Transverse colon (tissue), 3 donors: Measurements from ENCODE around the gene ZNF641.

Source experiments
- EP300 ChIP-seq: sonication (generic); formaldehyde crosslinking; IDR thresholded peaks from one replicate; pipeline ENCODE4 v1.6.1; 2017; ENCODE audit warnings: antibody characterized with exemption, low read depth
- TF ChIP-seq, protein P1 (sequence below), 5 experiments: fragments of 200-600 bp in 3 of 5; fragments of 450-650 bp in 2 of 5; sonication (generic) in 3 of 5; IDR thresholded peaks; 1 replicate in 2 of 5; 2 replicates in 3 of 5; pipeline ENCODE4 v1.5.1; 2016 to 2017; ENCODE audit warnings: antibody characterized with exemption in 5 of 5, inconsistent platforms in 3 of 5, mild to moderate bottlenecking in 2 of 5, moderate library complexity in 1 of 5

DNA sequence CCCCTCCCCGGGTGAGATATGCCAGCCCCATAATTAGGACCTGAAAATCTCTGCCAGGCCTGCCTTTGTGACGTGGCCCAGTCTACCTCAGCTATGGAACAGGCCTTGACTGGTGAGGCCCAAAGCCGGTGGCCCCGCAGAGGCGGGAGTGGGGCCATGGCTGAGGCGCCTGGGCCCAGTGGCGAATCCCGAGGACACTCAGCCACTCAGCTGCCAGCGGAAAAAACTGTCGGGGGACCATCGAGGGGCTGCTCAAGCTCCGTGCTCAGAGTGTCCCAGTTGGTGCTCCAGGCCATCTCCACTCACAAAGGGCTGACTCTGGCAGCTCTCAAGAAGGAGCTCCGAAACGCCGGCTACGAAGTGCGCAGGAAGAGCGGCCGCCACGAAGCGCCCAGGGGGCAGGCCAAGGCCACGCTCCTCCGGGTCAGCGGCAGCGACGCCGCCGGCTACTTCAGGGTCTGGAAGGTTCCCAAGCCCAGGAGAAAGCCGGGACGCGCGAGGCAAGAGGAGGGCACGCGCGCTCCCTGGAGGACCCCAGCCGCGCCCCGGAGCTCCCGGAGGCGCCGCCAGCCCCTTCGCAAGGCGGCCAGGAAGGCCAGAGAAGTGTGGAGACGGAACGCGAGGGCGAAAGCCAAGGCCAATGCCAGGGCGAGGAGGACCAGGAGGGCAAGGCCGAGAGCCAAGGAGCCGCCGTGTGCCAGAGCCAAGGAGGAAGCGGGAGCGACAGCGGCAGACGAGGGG, 21.4 kb downstream of the ZNF641 start:
- TF ChIP-seq, protein P1, sequence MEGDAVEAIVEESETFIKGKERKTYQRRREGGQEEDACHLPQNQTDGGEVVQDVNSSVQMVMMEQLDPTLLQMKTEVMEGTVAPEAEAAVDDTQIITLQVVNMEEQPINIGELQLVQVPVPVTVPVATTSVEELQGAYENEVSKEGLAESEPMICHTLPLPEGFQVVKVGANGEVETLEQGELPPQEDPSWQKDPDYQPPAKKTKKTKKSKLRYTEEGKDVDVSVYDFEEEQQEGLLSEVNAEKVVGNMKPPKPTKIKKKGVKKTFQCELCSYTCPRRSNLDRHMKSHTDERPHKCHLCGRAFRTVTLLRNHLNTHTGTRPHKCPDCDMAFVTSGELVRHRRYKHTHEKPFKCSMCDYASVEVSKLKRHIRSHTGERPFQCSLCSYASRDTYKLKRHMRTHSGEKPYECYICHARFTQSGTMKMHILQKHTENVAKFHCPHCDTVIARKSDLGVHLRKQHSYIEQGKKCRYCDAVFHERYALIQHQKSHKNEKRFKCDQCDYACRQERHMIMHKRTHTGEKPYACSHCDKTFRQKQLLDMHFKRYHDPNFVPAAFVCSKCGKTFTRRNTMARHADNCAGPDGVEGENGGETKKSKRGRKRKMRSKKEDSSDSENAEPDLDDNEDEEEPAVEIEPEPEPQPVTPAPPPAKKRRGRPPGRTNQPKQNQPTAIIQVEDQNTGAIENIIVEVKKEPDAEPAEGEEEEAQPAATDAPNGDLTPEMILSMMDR (IDR thresholded peaks at IDR 0.05): no peak
- TF ChIP-seq EP300: no peak
